GM12801 (cell line): ENCODE data around the gene NUDT16.

ENCODE experiments used
- TF ChIP-seq, protein P1 (sequence below): IDR thresholded peaks from one replicate; pipeline ENCODE4 v1.5.1; 2011; ENCODE audit warnings: control low read depth; ENCODE audit not compliant: insufficient read length; ENCODE audit errors: extremely low read depth

The NUDT16 gene

DNA sequence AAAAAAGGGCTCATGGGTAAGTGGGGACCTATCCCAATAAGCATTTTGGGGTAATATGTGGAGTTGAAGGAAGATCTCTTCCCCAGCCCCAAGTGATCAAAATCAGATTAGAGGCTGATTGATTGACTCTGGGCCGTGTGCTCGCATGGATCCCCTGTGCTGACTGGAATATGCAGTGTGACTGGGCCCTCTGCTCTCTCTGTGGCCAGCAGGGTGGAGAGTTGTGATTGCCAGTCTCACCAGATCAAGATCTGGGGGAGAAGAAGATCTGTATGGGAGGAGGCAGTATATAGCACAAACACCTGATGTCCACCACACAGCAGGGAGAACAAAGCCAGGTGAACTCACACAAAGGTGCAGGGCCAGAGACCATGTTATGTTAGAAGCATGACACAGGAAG lies 8.8 kb downstream of the NUDT16 start:
- TF ChIP-seq, protein P1, sequence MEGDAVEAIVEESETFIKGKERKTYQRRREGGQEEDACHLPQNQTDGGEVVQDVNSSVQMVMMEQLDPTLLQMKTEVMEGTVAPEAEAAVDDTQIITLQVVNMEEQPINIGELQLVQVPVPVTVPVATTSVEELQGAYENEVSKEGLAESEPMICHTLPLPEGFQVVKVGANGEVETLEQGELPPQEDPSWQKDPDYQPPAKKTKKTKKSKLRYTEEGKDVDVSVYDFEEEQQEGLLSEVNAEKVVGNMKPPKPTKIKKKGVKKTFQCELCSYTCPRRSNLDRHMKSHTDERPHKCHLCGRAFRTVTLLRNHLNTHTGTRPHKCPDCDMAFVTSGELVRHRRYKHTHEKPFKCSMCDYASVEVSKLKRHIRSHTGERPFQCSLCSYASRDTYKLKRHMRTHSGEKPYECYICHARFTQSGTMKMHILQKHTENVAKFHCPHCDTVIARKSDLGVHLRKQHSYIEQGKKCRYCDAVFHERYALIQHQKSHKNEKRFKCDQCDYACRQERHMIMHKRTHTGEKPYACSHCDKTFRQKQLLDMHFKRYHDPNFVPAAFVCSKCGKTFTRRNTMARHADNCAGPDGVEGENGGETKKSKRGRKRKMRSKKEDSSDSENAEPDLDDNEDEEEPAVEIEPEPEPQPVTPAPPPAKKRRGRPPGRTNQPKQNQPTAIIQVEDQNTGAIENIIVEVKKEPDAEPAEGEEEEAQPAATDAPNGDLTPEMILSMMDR, result no peak

DNA sequence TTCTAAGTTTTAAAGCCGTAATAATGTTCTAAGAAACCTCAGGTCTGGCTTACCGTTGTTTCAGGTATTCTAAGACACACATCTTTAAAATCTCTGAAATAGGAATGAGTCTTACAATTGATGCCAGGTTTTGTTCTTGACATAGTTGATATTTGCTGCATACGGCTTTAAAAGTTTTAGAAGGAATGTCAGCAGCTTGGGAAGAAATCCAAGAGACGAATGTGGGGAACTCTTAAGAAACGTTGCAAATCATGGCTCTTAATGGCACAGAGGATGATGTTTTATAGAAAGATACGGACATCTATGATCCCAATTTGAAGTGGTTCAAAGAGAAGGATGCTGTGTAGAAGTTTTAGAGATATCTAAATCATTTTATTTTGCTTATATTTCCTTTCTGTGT lies 11.5 kb downstream of the NUDT16 start:
- TF ChIP-seq, protein P1, result no peak

DNA sequence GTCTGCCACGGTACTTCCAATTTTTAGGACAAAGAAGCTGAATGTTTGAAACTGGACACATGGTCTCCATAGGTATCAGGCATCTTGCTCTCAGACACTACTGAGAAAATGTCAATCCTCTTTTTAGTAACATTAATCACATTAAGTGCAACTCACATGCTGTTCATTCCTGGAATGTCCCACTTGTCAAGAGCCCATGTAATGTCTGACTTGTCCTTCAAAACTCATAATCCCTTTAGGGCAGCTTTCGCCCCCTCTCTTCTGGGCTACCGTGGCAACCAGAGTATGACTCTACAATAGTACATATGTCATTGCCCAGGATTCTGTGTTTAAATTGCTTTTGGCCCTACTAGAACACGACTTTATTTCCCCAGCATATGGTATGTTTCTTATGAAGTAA lies 12.3 kb downstream of the NUDT16 start:
- TF ChIP-seq, protein P1, result no peak

DNA sequence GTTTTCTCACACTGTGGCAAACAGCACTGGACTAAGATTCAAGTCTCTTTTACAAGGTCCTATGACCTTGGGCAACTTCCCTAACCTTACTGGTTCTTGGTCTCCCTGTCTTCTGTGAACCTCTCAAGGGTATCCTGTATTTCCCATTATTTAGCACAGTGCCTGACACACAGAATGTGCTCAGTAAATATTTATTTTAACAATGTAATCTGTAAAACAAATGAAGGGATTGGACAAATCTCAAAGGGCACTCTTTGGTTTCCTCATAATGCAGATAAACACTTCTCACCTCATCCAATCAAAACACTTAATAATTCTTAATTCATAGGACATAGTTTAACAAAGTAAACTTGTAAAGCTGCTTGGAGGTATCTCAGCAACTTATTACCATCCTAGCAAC lies 12.8 kb downstream of the NUDT16 start:
- TF ChIP-seq, protein P1, result no peak

DNA sequence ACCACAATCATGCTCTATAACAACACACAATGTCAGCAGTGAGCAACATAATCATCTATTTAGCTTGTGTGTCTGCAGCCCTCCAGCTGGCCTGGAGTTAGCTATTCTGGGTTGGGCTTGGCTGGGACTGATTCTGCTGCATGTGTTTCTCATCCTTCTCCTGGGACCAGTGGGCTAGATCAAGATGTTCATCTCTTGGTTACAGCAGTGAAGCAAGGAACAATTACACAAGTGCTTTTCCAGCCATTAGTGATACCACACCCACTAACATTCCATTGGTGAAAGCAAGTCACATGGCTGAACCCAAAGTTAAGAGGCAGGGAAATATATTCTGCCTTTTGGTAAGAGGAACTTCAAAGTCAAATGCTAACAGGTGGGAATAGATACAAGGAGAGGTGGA lies 14.6 kb downstream of the NUDT16 start:
- TF ChIP-seq, protein P1, result no peak

DNA sequence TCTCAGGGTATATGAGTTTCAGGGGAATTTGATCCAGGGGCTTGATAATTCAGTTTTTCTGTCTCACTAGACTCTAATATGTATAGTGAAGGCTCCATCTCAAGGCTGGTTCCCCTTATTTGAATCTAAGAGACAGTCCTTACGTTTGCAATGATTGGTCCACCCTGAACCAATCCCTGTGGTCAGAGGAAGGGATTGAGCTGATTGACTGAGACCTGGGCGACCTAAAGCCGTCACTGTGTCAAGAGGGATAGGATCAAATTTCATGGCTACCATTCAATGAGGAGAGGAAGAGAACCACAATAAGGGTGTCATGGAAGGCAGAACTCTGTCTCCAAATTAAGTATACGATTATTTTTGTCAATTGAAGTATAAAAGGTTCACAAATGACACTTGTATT lies 16.3 kb downstream of the NUDT16 start:
- TF ChIP-seq, protein P1, result no peak

DNA sequence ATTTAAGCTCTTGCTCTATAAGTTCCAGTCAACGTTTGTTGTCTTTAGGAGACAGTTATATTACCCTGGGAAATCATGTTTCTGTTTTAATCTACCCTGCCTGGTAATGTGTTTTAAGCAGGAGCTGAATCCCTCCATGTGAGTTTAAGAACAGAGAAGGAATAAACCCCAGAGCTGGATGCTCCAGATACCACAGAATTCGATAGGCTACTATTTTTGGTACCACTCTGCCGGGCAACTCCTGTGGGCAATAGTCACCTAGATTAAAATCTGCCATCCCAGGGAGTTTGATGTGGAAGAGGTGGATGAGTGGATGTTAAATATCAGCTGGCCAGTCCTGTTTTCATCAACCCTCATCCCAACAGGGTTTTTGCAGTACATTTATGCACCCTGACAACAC lies 20.4 kb downstream of the NUDT16 start:
- TF ChIP-seq, protein P1, result no peak
